Astrocyte (in vitro differentiated cells and primary cell): Measurements from ENCODE around the gene TLN1. TPM values are rescaled to one million over a fixed set of nuclear protein-coding genes. Genes with fewer than 3 reads are reported as not detected.

Source experiments
- DNase-seq: peaks from one replicate; pipeline ENCODE4 v3.0.0-alpha.2; 2010; ENCODE audit warnings: low read depth
- FAIRE-seq: peaks from 2 replicates; lab custom pipeline; 2011; peaks lifted over from hg19 to GRCh38; lab: Jason Lieb, UNC
- H2AFZ ChIP-seq: 2 replicates; pipeline ENCODE4 v1.6.0; 2012; ENCODE audit warnings: low read depth, low read length, inconsistent platforms
- H3K27ac ChIP-seq: 2 replicates; pipeline ENCODE4 v1.5.1; 2011; ENCODE audit warnings: low read depth, low read length, inconsistent platforms
- H3K27me3 ChIP-seq: 2 replicates; pipeline ENCODE4 v1.6.0; 2011; ENCODE audit warnings: low read length, inconsistent platforms; ENCODE audit not compliant: insufficient read depth
- H3K36me3 ChIP-seq: 2 replicates; pipeline ENCODE4 v1.5.1; 2011; ENCODE audit warnings: low read length, inconsistent platforms; ENCODE audit not compliant: insufficient read depth
- H3K4me1 ChIP-seq: 2 replicates; pipeline ENCODE4 v1.5.1; 2011; ENCODE audit warnings: low read length, inconsistent platforms; ENCODE audit not compliant: insufficient read depth
- H3K4me2 ChIP-seq: 2 replicates; pipeline ENCODE4 v1.6.0; 2012; ENCODE audit warnings: low read length, inconsistent platforms
- H3K4me3 ChIP-seq: 2 replicates; pipeline ENCODE4 v1.5.1; 2011; ENCODE audit warnings: low read depth, mild to moderate bottlenecking, low read length, inconsistent platforms; ENCODE audit not compliant: insufficient read depth
- H3K79me2 ChIP-seq: 2 replicates; pipeline ENCODE4 v1.6.0; 2012; ENCODE audit warnings: mild to moderate bottlenecking, low read length, inconsistent platforms; ENCODE audit not compliant: insufficient read depth
- H3K9ac ChIP-seq: 2 replicates; pipeline ENCODE4 v1.6.0; 2012; ENCODE audit warnings: mild to moderate bottlenecking, low read length, inconsistent platforms
- H3K9me3 ChIP-seq: 2 replicates; pipeline ENCODE4 v1.5.1; 2012; ENCODE audit warnings: low read depth, mild to moderate bottlenecking, low read length, inconsistent platforms; ENCODE audit not compliant: insufficient read depth
- H4K20me1 ChIP-seq: 2 replicates; pipeline ENCODE4 v1.6.0; 2012; ENCODE audit warnings: low read length, inconsistent platforms; ENCODE audit not compliant: insufficient read depth
- H3K27ac Mint-ChIP-seq: one replicate; pipeline ENCODE4 v1.8.0; 2021; ENCODE audit warnings: mild to moderate bottlenecking, mixed read lengths; ENCODE audit not compliant: unreplicated experiment
- H3K27me3 Mint-ChIP-seq: one replicate; pipeline ENCODE4 v1.8.0; 2021; ENCODE audit warnings: low read depth, mixed read lengths; ENCODE audit not compliant: unreplicated experiment
- H3K36me3 Mint-ChIP-seq: one replicate; pipeline ENCODE4 v1.8.0; 2021; ENCODE audit warnings: low read depth, mixed read lengths; ENCODE audit not compliant: unreplicated experiment
- H3K4me1 Mint-ChIP-seq: one replicate; pipeline ENCODE4 v1.8.0; 2021; ENCODE audit warnings: low read depth, mixed read lengths; ENCODE audit not compliant: unreplicated experiment
- H3K4me3 Mint-ChIP-seq: one replicate; pipeline ENCODE4 v1.8.0; 2021; ENCODE audit warnings: mild to moderate bottlenecking, moderate library complexity, mixed read lengths; ENCODE audit not compliant: unreplicated experiment
- H3K9me3 Mint-ChIP-seq: one replicate; pipeline ENCODE4 v1.8.0; 2021; ENCODE audit warnings: mild to moderate bottlenecking, mixed read lengths; ENCODE audit not compliant: unreplicated experiment
- EZH2 ChIP-seq: IDR thresholded peaks from 2 replicates; pipeline ENCODE4 v1.6.1; 2012; ENCODE audit warnings: mild to moderate bottlenecking, low read length, inconsistent platforms; ENCODE audit not compliant: insufficient read depth
- total RNA-seq: library from RNA; stranded (reverse); gene quantifications from 2 replicates; pipeline ENCODE4 v1.2.1, GENCODE V29; 2021
- TF ChIP-seq, protein P1 (sequence below): IDR thresholded peaks from 2 replicates; pipeline ENCODE4 v1.5.1; 2011; ENCODE audit warnings: low read depth, mild to moderate bottlenecking, inconsistent platforms, low read length, moderate library complexity; ENCODE audit not compliant: insufficient read depth

TLN1 gene
- total RNA-seq, 1 donor from 2014 or later = 525 TPM

DNA sequence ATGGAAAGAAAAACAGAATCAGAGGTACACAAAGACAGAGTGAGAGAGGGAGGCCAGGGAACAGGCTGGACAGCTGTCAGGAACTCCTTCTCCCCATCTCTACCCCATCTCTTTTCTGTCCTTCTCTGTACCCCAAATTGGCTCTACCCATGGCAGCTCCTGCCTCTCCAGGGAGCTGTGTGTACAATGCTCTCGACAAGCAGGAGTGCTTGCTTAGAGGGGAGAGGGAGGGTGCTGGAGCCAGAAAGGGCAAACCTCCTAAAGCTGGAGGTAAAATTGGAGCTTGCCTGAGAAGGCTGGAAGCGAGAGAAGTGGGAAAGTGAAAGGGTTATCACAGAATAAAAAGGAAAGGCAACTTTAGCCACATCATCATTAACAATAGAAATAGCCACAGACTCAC lies 48.7 kb downstream of the TLN1 start:
- Mint-ChIP-seq H3K36me3 (peaks cover 34% of the 10 kb centered on the region), H3K27me3 (no peaks in the 10 kb centered on the region), H3K9me3 (no peaks in the 10 kb centered on the region), H3K4me1 (peaks cover 63% of the 10 kb centered on the region), H3K27ac (peak overlapping the region; percentile 10), H3K4me3 (peak overlapping the region; percentile 94)
- TF ChIP-seq, protein P1, sequence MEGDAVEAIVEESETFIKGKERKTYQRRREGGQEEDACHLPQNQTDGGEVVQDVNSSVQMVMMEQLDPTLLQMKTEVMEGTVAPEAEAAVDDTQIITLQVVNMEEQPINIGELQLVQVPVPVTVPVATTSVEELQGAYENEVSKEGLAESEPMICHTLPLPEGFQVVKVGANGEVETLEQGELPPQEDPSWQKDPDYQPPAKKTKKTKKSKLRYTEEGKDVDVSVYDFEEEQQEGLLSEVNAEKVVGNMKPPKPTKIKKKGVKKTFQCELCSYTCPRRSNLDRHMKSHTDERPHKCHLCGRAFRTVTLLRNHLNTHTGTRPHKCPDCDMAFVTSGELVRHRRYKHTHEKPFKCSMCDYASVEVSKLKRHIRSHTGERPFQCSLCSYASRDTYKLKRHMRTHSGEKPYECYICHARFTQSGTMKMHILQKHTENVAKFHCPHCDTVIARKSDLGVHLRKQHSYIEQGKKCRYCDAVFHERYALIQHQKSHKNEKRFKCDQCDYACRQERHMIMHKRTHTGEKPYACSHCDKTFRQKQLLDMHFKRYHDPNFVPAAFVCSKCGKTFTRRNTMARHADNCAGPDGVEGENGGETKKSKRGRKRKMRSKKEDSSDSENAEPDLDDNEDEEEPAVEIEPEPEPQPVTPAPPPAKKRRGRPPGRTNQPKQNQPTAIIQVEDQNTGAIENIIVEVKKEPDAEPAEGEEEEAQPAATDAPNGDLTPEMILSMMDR = no peak
- TF ChIP-seq EZH2 = no peak
- Histone ChIP-seq H3K4me3 (no peak overlapping the region), H4K20me1 (peaks cover 88% of the 10 kb centered on the region), H3K9me3 (no peaks in the 10 kb centered on the region), H2AFZ (no peak overlapping the region), H3K79me2 (peaks cover 46% of the 10 kb centered on the region), H3K36me3 (peaks cover 56% of the 10 kb centered on the region), H3K4me2 (peak overlapping the region; percentile 100), H3K27ac (no peak overlapping the region), H3K27me3 (no peaks in the 10 kb centered on the region), H3K4me1 (peaks cover 63% of the 10 kb centered on the region), H3K9ac (peak overlapping the region; percentile 39)
- DNase-seq (no peak), FAIRE-seq (no peak)

DNA sequence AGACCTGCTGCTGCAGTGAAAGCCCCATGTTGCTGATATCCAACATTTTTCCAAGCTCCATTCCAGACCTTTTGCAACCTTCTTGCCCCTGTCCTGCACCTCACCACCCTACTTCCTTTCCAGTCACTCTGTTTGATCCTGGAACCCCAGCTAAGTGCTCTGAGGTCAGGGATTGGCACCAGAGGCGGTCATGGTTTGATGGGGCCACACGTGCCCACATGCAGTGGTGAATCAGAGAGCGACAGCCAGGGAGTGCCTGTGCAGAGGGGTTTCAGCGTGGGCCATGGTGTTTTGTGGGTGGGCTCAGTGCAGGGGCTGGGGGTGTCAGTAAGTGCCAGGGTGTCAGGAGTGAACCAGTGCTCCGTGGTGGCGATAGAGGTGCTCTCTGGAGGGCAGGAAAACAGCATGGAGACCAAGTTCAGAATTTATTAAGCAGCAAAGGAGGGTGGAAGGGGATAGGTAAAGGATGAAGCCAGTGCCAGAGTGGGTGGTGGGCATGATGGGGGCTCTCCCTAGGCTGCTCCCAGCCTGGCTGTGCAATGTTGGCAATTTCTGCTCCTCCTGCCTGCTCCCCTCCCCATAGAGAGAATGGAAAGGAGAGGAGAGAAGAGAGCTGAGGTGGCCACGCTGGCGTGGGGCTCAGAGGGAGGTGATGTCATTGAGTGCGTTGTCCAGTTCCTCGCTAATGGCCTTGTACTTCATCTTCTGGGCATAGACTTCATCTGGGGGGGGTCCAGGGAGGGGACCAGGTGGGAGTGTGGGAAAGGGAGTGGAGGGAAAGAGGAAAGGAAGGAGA lies 49.3 kb downstream of the TLN1 start:
- H3K27me3 Mint-ChIP-seq = no peaks in the 10 kb centered on the region
- no peak for TF ChIP-seq EZH2
- TF ChIP-seq, protein P1 = no peak
- H3K9me3 ChIP-seq = no peaks in the 10 kb centered on the region
- peak overlapping the region; percentile 37 for H3K27ac Mint-ChIP-seq
- FAIRE-seq (no peak), DNase-seq (no peak)
- H3K9me3 Mint-ChIP-seq = no peaks in the 10 kb centered on the region
- peaks cover 57% of the 10 kb centered on the region for H3K4me1 ChIP-seq
- H3K36me3 ChIP-seq = peaks cover 51% of the 10 kb centered on the region
- peaks cover 34% of the 10 kb centered on the region for H3K36me3 Mint-ChIP-seq
- no peak overlapping the region for H3K4me3 ChIP-seq
- H3K27ac ChIP-seq = no peak overlapping the region
- no peak overlapping the region for H2AFZ ChIP-seq
- H3K9ac ChIP-seq = peak overlapping the region; percentile 28
- H3K4me2 ChIP-seq = peak overlapping the region; percentile 100
- H4K20me1 ChIP-seq = peaks cover 82% of the 10 kb centered on the region
- H3K4me1 Mint-ChIP-seq = peaks cover 63% of the 10 kb centered on the region
- peak overlapping the region; percentile 94 for H3K4me3 Mint-ChIP-seq
- H3K79me2 ChIP-seq = peaks cover 40% of the 10 kb centered on the region
- no peaks in the 10 kb centered on the region for H3K27me3 ChIP-seq

DNA sequence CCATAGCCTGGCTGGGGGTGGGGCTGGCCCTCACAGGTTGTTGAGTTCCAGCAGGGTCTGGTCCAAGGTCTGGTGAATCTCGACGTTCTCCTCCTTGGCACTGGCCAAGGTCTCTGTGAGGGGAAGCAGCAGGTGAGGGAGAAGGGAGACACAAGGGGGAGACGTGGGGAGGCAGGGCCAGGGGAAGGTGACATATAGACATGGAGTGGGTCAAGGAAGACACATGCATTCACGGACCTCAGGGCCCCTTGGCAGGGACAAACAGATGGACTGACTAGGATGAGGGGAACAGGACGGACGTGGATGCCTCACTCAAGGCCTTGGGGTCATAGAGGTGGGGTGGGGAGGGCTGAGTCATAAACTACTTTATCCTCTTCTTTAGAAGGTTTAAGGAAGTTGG lies 49.9 kb downstream of the TLN1 start:
- H3K27ac ChIP-seq = no peak overlapping the region
- no peak overlapping the region for H3K4me3 ChIP-seq
- H3K27me3 Mint-ChIP-seq = no peaks in the 10 kb centered on the region
- H3K36me3 Mint-ChIP-seq = peaks cover 30% of the 10 kb centered on the region
- peaks cover 57% of the 10 kb centered on the region for H3K4me1 Mint-ChIP-seq
- DNase-seq (no peak), FAIRE-seq (no peak)
- no peaks in the 10 kb centered on the region for H3K9me3 Mint-ChIP-seq
- no peaks in the 10 kb centered on the region for H3K27me3 ChIP-seq
- peak overlapping the region; percentile 7 for H3K9ac ChIP-seq
- no peaks in the 10 kb centered on the region for H3K9me3 ChIP-seq
- peak overlapping the region; percentile 37 for H3K27ac Mint-ChIP-seq
- H3K4me2 ChIP-seq = peak overlapping the region; percentile 100
- H3K36me3 ChIP-seq = peaks cover 45% of the 10 kb centered on the region
- H3K4me1 ChIP-seq = peaks cover 50% of the 10 kb centered on the region
- H3K79me2 ChIP-seq = peaks cover 34% of the 10 kb centered on the region
- H4K20me1 ChIP-seq = peaks cover 76% of the 10 kb centered on the region
- H3K4me3 Mint-ChIP-seq = peak overlapping the region; percentile 74
- H2AFZ ChIP-seq = no peak overlapping the region
- TF ChIP-seq, protein P1 = no peak
- no peak for TF ChIP-seq EZH2
